HG02623 (cell line): Measurements from ENCODE around the gene LRP6.
"Not testable (repeated sequence)": the region's sequence is repeated elsewhere in the genome, so short reads cannot be mapped to it uniquely, and the experiment has no call there.

Source experiments
- ATAC-seq: cut with Tn5 transposase; IDR thresholded peaks from one replicate; pipeline ENCODE4 v1.9.1; 2021; ENCODE audit warnings: moderate library complexity; ENCODE audit not compliant: unreplicated experiment

Gene LRP6

DNA sequence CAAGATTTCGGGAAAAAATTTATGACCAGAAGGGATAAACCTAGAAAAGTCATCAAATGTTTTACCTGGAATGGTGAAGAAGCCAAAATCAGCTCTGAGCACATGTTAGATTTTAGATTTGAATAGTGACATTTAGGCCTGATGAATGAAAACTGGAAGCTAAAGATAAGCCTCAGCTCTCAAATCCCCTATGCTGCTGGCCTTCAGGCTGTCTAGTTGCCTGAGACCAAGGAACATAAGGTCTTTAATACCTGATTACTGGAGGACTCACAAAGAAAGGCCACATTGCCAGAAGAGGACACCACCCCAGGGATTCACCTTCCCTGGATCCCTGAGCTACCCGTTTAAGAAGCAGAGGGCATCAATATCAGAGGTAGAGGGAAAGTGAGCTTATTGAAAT lies 139.5 kb downstream of the LRP6 start:
- ATAC-seq: no peak

DNA sequence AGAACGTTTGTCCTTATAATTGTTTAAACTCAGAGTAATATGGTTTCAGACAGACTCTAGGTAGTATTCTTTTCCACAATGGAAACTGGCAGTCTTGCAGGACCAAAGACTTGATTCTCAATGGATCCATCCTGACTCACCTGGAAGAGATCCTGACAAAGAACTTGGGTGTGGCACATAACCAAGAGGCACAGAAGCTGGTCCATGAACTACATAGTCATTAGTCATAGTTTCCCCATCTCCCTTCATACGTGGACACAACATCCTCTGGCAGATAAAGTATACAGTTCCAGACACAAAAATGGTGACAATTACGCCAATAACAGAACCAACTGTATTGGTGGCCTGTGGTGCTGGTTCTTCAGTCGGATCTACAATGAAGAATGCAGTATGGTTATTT lies 140.3 kb downstream of the LRP6 start:
- no peak for ATAC-seq

DNA sequence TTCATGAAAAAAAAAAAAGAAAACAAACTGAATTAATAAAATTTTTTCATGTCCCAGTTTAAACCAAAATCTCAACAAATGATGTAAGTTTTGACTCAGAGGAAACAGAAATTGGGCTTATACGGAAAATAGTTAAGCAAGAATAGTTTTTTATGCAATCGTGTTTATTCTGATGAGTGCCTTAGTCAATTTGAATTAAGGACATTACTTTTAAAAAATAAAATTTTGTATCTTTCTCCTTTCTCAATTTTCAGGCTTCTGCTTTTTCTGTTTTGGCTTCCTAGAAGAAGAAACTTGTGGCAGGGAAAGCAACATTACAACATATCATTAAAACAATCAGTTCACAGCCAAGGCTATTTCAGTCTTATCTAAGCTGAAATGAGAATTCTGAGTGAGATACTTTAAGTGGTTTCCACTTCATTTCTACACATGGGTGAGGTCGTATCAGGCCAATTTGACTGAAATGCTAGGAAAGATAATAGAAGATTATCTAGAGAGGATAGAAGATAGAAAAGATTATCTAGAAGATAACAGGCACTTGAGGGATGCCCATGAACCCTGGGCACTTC lies 143.7 kb downstream of the LRP6 start:
- ATAC-seq: no peak

DNA sequence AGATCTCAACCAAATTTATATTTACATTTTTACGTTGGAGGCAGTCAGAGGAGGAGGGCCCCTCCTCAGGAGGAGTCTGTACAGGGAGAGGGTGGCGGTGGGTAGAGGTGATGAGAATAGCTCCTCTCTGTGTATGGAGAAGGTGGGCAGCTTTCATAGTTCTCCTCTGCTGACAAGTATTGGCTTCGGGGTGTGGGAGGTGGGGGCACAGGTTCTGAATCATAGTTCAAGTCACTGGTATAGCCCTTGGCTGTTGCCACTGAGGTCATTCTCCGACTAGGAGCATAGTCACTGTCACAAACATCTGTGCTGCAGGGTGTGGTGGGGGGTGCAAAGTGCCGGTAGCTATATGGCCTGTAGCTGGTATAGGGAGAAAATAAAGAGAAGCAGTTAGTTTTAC lies 145.8 kb downstream of the LRP6 start:
- ATAC-seq: no peak

DNA sequence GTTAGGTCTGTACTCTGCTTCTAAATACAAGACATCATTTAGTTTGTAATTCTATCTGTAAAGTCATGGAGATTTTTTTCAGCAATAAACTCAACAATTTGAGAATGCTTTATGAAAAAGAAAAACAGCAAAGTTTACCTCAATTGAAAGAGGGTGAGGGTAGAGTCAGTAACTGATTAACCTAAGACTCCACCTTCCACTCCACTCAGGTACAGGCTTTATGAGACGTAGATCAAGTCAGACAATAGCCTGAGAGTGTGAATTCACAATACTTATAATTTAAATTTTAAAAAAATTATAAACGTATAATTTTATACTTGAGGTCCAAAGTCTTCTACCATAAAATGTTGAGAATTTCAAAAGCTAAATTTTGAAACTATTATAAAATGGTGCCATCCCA lies 150.2 kb downstream of the LRP6 start:
- no peak for ATAC-seq

DNA sequence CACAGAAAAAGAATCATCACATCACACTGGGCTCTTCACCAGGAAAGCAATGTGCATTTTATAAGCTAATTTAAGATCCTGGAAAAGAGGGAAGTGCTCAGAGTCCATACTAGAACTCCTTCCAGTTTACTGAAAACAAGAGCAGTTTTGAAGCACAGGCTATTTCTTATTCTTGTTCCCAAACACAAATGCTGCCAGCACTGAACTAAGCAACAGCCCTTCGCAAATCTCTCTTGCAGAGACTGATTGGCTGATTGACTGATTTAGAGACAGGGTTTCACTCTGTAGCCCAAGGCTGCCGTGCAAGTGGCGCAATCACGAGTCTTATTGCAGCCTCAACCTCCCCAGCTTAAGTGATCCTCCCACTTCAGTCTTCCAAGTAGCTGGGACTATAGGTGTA lies 151.3 kb downstream of the LRP6 start:
- no peak for ATAC-seq

DNA sequence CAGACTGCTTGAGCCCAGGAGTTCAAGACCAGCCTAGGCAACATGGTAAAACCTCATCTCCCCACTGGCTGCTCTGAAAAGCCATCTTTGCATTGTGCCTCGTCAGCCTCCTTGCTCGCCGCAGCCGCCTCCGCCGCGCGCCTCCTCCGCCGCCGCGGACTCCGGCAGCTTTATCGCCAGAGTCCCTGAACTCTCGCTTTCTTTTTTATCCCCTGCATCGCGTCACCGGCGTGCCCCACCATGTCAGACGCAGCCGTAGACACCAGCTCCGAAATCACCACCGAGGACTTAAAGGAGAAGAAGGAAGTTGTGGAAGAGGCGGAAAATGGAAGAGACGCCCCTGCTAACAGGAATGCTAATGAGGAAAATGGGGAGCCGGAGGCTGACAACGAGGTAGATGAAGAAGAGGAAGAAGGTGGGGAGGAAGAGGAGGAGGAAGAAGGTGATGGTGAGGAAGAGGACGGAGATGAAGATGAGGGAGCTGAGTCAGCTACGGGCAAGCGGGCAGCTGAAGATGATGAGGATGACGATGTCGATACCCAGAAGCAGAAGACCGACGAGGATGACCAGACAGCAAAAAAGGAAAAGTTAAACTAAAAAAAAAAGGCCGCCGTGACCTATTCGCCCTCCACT lies 155.8 kb downstream of the LRP6 start:
- not testable (repeated sequence) for ATAC-seq

DNA sequence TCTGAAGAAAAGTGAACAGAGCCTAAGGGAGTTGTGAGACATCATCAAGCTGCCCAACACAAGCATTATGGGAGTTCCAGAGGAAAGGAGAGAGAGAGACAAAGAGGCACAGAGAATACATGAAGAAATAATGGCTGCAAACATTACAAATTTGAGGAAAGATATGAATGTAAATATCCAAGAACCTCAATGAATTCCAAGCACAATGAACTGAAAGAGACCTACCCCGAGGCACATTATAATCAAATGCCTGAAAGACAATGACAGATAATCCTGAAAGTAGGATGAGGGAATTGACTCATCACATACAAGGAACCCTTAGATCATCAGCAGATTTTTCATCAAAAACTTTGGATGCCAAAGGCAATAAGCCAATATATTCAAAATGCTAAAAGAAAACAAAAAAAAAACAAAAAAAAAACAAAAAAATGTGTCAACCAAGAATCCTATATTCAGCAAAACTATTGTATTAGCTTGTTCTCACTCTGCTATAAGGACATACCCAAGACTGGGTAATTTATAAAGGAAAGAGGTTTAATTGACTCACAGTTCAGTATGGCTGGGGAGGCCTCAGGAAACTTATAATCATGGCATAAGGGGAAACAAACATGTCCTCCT lies 158.3 kb downstream of the LRP6 start:
- ATAC-seq: no peak

DNA sequence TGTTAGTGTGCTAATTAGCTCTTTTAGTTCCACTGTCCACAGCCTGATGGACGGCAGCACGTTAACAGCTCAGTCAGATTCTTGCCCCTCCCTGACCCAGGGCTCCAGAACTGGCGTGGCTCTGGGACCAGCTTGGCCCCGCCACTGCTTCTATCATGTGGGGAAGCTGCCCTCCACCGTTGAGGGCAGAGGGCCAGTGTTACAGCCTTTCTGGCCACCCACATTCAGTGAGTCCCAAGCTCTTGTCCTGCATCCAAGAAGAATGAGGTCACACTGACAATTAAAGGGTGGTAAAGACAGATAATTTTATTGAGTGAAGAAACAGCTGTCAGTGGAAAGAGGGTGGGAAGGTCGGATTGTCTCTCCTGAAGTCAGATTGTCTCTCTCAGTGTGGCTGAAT lies 159.2 kb downstream of the LRP6 start:
- ATAC-seq: no peak

DNA sequence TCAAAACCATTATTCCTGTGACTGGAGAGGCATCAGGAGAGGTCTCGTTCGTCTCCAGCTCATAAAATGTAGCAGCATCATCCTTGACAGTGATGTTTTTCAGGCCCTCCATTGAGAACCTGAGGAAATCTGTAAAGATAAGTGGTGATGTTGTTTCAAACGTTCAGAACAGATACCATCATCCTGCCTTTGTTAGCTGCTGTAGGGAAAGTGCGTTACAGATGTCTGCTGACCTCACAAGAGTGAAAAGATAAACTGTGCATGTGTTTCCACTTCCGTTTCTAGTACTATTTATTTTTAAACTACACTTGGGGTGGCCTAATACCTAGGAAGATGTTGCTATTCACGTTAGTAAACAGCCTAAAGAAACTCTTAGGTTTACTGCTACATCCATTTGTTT lies 167.7 kb downstream of the LRP6 start:
- no peak for ATAC-seq

DNA sequence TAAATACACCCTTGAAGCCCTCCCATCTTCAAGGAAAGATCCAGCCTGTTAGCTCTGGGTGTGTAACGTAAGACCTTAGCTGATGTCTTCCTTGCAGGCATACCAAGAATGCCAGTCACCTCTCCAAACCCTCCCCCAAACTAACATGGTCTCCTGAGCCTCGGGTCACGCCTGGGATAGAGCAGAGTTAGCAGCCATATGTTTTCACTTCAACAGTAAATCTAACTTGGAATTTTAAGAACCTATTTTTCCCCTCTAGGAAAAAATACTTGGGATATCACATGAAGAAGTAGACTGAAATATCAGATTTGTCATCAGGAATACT lies 168.2 kb downstream of the LRP6 start:
- no peak for ATAC-seq

DNA sequence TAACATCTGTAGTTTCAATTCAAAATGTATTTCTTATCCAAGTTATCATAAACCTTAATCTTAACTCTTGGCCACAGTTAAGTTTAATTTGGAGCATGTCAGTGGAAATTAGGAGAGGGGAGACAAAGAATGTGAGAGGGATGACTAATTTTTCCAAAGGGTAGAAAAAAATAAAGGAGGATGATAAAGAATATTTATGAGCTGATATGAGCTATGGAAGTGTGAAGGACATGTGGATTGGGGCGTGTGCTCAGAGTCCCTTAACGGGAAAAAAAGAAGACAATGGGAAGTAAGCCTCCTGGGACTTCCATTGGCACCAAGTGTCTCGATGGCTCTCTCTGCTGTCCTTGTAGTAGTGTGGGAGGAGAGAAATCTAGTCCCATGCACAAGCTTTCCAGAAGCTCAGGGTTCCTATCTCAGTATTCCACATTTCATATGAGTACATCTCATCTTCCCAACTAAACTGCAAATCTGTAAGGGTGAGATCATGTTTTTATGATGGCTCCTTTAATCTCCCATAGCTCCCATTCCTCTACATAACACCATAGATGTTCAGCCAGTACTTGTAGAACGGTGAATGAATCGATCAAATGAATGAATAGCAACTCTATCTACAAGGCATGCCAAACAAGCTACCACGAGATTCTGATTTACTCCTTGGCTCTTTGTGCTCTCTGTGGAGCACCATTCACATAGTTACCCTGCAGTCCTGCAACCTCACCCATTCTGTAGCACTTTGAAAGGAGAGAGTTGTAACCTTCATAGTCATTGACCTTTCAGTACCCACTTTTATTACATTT lies 168.8 kb downstream of the LRP6 start:
- ATAC-seq: no peak

DNA sequence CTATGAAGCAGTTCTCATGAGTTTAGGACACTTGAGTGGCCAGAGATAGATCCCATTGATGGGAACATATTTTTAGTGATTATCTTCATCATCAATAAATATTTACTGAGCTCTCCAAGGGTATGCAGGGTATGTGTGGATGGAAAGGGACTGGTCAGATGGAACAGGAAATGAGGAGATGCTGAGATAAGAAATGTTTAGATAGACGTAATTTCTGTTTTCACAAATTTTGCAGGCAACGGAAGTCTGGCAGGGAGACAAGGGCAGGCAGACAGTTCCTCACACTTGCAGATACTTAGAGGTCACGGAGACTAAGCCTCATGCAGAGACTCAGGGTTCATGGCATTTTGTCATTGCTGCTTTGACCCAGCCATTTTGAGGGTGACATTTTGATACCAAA lies 171.8 kb downstream of the LRP6 start:
- no peak for ATAC-seq

DNA sequence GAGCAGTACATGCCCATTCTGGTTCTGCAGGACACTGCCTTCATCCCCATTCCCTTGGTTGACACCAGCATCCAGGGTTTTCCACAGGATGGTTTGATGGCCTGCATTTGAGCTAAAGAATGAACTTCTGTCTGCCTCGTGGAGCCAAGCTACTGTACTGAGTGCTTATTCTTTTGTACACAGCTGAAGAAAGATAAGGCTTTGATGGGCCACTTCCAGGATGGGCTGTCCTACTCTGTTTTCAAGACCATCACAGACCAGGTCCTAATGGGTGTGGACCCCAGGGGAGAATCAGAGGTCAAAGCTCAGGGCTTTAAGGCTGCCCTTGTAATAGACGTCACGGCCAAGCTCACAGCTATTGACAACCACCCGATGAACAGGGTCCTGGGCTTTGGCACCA lies 172.4 kb downstream of the LRP6 start:
- ATAC-seq: no peak

DNA sequence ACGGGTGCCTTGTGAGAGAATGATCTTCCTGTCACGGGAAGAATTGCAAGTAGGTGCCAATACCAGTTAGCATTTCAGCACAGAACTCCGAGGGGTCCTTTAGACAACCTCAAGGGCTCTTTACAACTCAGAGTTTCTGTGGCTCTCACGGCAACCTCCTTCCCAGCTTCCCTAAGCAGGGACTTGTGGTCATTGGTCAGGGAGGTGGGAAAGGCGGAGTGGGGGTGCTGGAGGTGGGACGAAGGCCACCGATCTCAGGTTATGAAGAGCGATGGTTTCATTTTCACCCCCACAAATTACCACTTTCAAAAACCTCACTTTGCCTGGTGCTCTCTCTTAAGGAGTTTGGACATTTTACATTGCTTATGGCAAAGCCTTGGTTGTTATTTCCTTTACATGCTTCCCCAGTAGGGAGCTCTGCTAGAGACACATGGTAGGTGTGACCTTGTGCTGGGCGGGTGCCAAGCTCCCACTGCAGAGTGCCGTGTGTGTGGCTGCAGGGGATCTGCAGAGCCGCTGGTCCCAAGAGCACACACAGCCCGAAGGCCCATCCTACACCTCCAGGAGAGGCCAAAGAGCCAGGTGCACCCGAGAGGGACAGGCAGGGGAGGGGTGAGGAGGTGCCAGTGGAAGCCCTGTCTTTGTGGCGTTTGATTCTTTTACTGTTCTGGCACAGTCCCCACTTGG lies 174.7 kb downstream of the LRP6 start:
- ATAC-seq: no peak

DNA sequence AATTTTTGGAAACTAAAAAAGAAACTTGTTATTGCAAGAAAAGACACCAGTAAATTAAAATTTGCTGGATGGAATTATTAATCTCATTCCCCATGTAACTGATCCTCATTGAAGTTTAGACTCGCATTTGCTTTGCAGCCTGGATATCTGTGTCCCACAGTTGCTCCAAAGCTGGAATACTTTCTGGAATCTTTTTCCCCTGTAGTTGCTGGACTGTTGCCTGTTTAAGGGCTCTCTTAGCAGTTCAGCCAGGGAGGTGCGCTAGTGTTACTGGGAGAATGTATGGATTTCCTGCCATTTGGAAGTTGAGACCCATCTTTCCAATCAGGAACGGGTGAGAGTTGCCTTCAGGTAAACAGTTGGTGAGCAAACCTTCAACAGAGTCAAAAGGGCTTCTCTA lies 175.8 kb downstream of the LRP6 start:
- ATAC-seq: no peak

DNA sequence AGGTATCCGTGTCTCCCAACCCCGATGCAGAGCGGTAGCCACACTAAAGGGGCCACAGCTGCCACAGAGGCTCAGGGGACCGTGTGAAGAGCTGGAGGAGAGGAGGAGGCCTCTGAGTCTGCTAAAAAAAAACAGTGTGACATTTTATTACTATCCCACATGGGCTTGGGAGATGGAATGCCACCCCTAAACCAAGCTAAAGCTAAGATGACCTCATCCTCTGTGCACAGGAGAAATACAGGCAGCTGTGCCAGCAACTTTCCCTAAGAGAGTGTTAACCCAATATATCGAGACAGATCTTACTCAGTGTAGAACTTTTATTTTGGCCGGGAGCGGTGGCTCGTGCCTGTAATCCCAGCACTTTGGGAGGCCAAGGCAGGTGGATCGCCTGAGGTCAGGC lies 178.1 kb downstream of the LRP6 start:
- no peak for ATAC-seq

DNA sequence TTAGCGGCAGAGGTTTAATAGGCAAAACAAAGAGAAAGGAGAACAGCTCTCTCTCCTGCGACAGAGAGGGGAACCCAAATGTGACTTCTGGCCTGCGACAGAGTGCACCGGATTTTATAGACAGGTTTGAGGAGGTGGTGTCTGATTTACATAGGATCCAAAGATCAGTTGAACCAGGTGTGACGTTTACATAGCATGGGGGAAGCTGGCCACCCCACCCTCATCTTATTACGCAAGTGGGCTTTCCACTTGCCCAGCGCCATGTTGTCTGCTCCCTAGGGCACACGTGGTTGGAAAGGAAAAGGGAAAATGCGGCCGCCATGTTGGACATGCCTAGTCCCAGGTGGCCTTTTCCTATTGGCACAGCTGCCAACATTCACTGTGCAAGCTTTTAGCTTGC lies 178.7 kb downstream of the LRP6 start:
- no peak for ATAC-seq

DNA sequence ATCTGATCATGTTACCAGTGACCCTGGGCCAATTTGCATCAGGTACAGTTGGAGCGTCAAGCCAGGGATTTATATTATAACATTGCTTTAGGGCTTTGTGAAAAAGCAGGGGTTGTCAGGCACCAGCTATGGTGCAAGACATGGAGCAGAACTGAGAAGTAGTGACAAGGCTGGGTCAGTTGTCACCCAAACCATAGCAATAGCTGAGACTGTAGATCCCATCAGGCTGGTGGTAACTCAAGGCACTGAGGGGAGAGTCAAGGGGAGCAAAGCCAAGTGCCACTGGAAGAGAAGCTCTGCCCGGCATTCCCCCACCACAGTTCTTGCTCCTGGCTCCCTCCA lies 179.2 kb downstream of the LRP6 start:
- ATAC-seq: no peak

DNA sequence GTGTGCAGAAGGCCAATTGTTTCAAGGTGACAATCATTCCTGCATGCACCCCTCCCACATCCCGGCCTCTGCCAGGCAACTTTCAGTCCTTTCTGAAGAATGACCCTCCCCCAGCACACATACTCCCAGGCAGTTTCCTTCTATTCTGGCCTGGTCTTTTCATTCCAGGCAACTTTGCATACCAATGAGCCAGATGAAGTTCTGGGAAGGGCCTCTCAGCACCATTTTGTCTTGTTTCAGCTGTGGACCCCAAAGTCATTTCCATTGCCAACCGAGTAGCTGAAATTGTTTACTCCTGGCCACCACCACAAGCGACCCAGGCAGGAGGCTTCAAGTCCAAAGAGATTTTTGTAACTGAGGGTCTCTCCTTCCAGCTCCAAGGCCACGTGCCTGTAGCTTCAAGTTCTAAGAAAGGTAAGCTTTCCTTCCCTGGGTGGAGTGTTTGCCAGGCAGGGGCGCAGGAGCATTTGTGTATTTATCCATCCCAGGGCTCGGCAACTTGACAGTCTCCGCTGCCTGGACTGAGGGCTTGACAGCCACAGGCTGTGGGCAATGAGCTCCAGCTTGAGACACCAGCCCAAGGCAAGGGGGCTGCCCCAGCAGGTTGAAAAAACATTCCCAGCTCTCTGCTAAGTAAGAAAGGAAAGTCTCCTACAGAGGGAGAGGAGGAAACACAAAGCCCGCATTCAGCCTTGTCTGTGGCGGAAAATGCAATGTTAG lies 179.7 kb downstream of the LRP6 start:
- no peak for ATAC-seq

DNA sequence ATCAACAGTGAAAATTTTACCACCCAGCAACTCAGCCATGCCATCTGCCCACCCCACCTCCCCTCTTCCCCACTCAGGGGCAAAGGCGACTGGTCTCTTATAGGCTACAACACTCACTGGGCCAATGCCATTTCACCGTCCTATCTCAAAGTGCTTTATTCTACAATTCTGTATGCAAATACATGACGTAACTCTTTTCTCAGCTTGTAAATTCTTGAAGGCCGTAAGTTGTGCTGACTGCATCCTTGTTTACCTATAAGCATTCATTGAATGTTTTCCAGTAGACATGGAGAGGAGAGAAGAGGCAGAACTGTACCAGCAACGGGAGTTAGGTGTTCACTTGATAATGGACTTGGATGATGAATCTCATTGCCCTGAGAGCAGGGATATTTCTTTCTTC lies 180.5 kb downstream of the LRP6 start:
- ATAC-seq: no peak
